Heart left ventricle (tissue), 16 donors: ENCODE measurements around the gene BIVM. TPM values are rescaled to one million over a fixed set of nuclear protein-coding genes. Genes with fewer than 3 reads are reported as not detected.

Source experiments
- ATAC-seq, 4 donors: fragments of 200-7000 bp; cut with Tn5 transposase; one replicate each; pipeline ENCODE4 v1.9.1; 2020 to 2022; ENCODE audit warnings: moderate library complexity in 4 of 4, mild to moderate bottlenecking in 3 of 4, moderate number of reproducible peaks in 1 of 4
- DNase-seq, 5 donors: peaks; one replicate each; pipeline ENCODE4 v3.0.0-alpha.2; 2020
- H3K27ac ChIP-seq, 12 donors: fragments of 200-600 bp; sonication (generic) in 4 of 12; one replicate each; pipeline versions ENCODE4 v1.5.0 to v1.8.0; 2016 to 2022; ENCODE audit warnings: mild to moderate bottlenecking in 2 of 12
- H3K27me3 ChIP-seq, 9 donors: fragments of 200-600 bp; sonication (generic) in 2 of 9; one replicate each; pipeline versions ENCODE4 v1.5.1 to v1.8.0; 2016 to 2022; ENCODE audit warnings: mild to moderate bottlenecking in 3 of 9
- H3K36me3 ChIP-seq, 9 donors: fragments of 200-600 bp; sonication (generic) in 2 of 9; one replicate each; pipeline versions ENCODE4 v1.5.0 to v1.8.0; 2018 to 2022; ENCODE audit warnings: mild to moderate bottlenecking in 2 of 9
- H3K4me1 ChIP-seq, 12 donors: fragments of 200-600 bp; sonication (generic) in 4 of 12; one replicate each; pipeline versions ENCODE4 v1.5.0 to v1.8.0; 2016 to 2022; ENCODE audit warnings: mild to moderate bottlenecking in 3 of 12
- H3K4me3 ChIP-seq, 12 donors: fragments of 200-600 bp; sonication (generic) in 4 of 12; one replicate each; pipeline versions ENCODE4 v1.5.0 to v1.8.0; 2017 to 2022; ENCODE audit warnings: mild to moderate bottlenecking in 9 of 12, moderate library complexity in 4 of 12
- H3K9me3 ChIP-seq, 12 donors: fragments of 200-600 bp; sonication (generic) in 4 of 12; one replicate each; pipeline versions ENCODE4 v1.5.0 to v1.8.0; 2016 to 2022; ENCODE audit warnings: mild to moderate bottlenecking in 1 of 12
- POLR2A ChIP-seq, 2 donors: fragments of 450-650 bp; IDR thresholded peaks; one replicate each; pipeline ENCODE4 v1.6.1; 2017; ENCODE audit warnings: antibody characterized with exemption in 2 of 2, mild to moderate bottlenecking in 2 of 2, moderate library complexity in 2 of 2
- WGBS, 4 donors: extraction: QIAGEN DNeasy Blood & Tissue Kit in 2 of 4; methylation state at CpG; one replicate each; pipeline versions ENCODE4 v1.1.5 to v1.1.7; 2013 to 2018; 5-methylcytosine and 5-hydroxymethylcytosine counted together
- intact Hi-C, 10 donors: fragments of 100-400 bp; cut with DNase I; formaldehyde crosslinking; loops; one replicate each; pipeline versions ENCODE4 v1.11.1 to v1.14.2; 2022
- polyA plus RNA-seq, 2 donors: library from polyadenylated mRNA; stranded (reverse); fragments of 200-250 nt; gene quantifications; one replicate each; pipeline ENCODE4 v1.2.3, GENCODE V29; 2013
- total RNA-seq, 9 donors: library from RNA; depleted of rRNA in 2 of 9; stranded (reverse); fragments of >200 nt in 2 of 9; fragmentation: NEBNext Ultra II Directional in 3 of 9; extraction: Animal tissue kit (Norgen Biotek cat#: 25700) in 3 of 9; gene quantifications; one replicate each; pipeline versions ENCODE4 v1.1.0 to v1.2.4, GENCODE V29; 2016 to 2023
- TF ChIP-seq, protein P1 (sequence below), 12 donors: fragments of 200-600 bp; sonication (generic) in 4 of 12; IDR thresholded peaks; one replicate each; pipeline versions ENCODE4 v1.5.0 to v1.8.0; 2018 to 2022; ENCODE audit warnings: antibody characterized with exemption in 12 of 12, mild to moderate bottlenecking in 5 of 12
- donor health status: ischemic (EF 13 %, LVEDD 7.1; RV severe dilation, severe dysfunction).
- donor health status: healthy with polysubstance abuse.
- donor health status: DM: no; HTN: yes; CAD: no.
- donor health status: DM: no; HTN: no; CAD: no.
- donor health status: ischemic (EF 25% LVEDD 6.9; RV normal size, moderate dysfunction).
- donor health status: ischemic (EF 25% LVEDD 5.7; RV mildly dilated, moderate dysfunction).
- donor health status: healthy.
- donor health status: DM: yes; HTN: yes; CAD: no.
- donor health status: ischemic (EF 35%, LVEDD 5.7; RV mildly dilated, moderate dysfunction).
- donor health status: nonischemic (EF 11% LVEDD 7.7; RV severe dilation, severe dysfunction).
- donor health status: DM: yes; HTN: yes; CAD: no.
- donor health status: PGD.
- donor health status: ischemic (EF 29% LVEDD 5.4; RV normal size, mild dysfunction).
- donor health status: nonischemic (EF 23%, LVEDD 6.1; RV moderate dilation, normal function).

BIVM gene
- total and polyA plus RNA-seq, 11 donors: 10.3 to 35.7 (median 24.5) TPM

DNA sequence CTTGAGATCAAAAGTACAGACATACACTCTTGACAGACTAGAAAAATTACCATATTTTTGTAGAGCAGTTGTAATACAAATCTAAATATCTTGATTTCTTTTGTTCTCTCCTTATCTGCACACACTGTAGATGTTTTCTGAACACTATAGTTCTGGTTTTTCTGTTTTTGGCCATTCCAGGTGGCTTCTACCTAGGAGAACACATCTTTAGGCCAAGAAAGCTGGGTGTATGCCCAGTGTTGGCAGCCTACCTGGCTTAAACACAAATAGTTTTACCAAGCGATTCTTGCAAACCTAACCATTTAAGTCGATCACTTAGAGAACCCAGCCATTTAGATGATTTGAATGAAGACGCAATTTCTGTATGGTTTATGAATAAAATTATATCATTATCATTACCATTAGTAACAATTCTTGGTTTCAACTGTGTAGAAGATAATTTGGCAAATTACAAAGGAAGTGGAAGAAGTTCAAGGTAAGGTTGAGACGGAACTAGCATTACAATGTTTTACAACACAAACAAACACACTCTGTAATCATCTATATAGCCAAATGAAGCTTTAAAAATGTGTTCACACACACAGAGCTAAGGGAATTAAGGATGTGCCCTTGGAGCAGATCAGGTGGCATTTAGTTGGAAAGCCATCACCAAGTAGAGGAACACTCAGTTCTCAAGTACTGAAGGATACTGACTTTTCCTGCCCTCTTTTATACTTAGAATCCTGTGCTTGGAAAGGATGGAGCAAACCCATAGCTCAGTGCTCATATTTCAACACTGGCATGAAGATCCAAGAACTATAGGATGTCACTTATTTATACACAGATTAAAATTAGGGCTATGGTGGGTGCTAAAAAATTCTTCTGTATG, 83.1 kb downstream of the BIVM start:
- H3K36me3 ChIP-seq: peaks cover 0 to 11% (median under 1%) of the 10 kb centered on the region in 9 donors
- intact Hi-C loops: loop anchor here in 1 of 10 donors (2.0 kb wide), 1 partner anchor 59 kb away; no protein-coding TSS in a partner anchor
- ATAC-seq: no peak

More for the DNA sequence above, 83.1 kb downstream of the BIVM start:
- Histone ChIP-seq H3K9me3 (no peaks in the 10 kb centered on the region), H3K4me1 (peaks cover 0 to 19% (median 6%) of the 10 kb centered on the region in 12 donors), H3K27me3 (no peaks in the 10 kb centered on the region), H3K4me3 (no peak overlapping the region), H3K27ac (no peak overlapping the region)
- no peak for DNase-seq
- TF ChIP-seq, protein P1, sequence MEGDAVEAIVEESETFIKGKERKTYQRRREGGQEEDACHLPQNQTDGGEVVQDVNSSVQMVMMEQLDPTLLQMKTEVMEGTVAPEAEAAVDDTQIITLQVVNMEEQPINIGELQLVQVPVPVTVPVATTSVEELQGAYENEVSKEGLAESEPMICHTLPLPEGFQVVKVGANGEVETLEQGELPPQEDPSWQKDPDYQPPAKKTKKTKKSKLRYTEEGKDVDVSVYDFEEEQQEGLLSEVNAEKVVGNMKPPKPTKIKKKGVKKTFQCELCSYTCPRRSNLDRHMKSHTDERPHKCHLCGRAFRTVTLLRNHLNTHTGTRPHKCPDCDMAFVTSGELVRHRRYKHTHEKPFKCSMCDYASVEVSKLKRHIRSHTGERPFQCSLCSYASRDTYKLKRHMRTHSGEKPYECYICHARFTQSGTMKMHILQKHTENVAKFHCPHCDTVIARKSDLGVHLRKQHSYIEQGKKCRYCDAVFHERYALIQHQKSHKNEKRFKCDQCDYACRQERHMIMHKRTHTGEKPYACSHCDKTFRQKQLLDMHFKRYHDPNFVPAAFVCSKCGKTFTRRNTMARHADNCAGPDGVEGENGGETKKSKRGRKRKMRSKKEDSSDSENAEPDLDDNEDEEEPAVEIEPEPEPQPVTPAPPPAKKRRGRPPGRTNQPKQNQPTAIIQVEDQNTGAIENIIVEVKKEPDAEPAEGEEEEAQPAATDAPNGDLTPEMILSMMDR (IDR thresholded peaks at IDR 0.05): no peak
- TF ChIP-seq POLR2A (IDR thresholded peaks at IDR 0.05): no peak
- 85 to 89% (median 89%) methylated on average over 4 of the region's 4 CpGs for WGBS, 4 donors

Other genes starting within 250 kb of the BIVM start
- gene TPP2, start 202.1 kb upstream of the BIVM start, total RNA-seq: 10 to 100 TPM; 26.0 to 37.9 (median 32.4) TPM
- gene TPP2, start 202.1 kb upstream of the BIVM start, polyA plus RNA-seq: 10 to 100 TPM; 13.0 to 24.1 TPM
- not detected for gene METTL21C, start 104.1 kb upstream of the BIVM start, total RNA-seq
- gene METTL21C, start 104.1 kb upstream of the BIVM start, polyA plus RNA-seq: not detected
- 10 to 100 TPM in 4 of 9 donors, 1 to 10 TPM in 5; 6.0 to 13.7 (median 9.8) TPM for gene TEX30, start 25.3 kb upstream of the BIVM start, total RNA-seq
- 10 to 100 TPM; 10.2 to 12.8 TPM for gene TEX30, start 25.3 kb upstream of the BIVM start, polyA plus RNA-seq
- gene POGLUT2, start 143 bp upstream of the BIVM start, total RNA-seq: 1 to 10 TPM; 2.1 to 4.7 (median 2.6) TPM
- 1 to 10 TPM; 1.4 to 6.7 TPM for gene POGLUT2, start 143 bp upstream of the BIVM start, polyA plus RNA-seq
- 10 to 100 TPM; 27.4 to 61.7 (median 31.4) TPM for gene ERCC5, start 46.9 kb downstream of the BIVM start, total RNA-seq
- 10 to 100 TPM; 22.4 to 34.0 TPM for gene ERCC5, start 46.9 kb downstream of the BIVM start, polyA plus RNA-seq